Tongue (tissue), 2 donors: Measurements from ENCODE around the gene FOXP4. TPM values are rescaled to one million over a fixed set of nuclear protein-coding genes. Genes with fewer than 3 reads are reported as not detected.
A peak's percentile ranks its signal among the peaks of the same experiment; 100 is the strongest.

Experiments used
- DNase-seq: peaks from one replicate; pipeline ENCODE4 v3.0.0-alpha.2; 2015
- total RNA-seq: library from RNA; depleted of rRNA; stranded (reverse); fragments of >200 nt; gene quantifications from one replicate; pipeline ENCODE4 v1.2.3, GENCODE V29; 2014

FOXP4 gene
- total RNA-seq, 1 donor from 2014 or later, result 4.1 TPM

- DNase-seq, result no peak
These were observed 83.9 kb downstream of the FOXP4 start for GRCh38 chr6:41630069-41630468.

GRCh38 chr6:41630946-41631345 lies 84.8 kb downstream of the FOXP4 start:
- no peak for DNase-seq

GRCh38 chr6:41633056-41633634 lies 87.0 kb downstream of the FOXP4 start:
- DNase-seq, result no peak

GRCh38 chr6:41634657-41635056 lies 88.5 kb downstream of the FOXP4 start:
- DNase-seq, result peak; percentile 80

GRCh38 chr6:41635365-41635764 lies 89.2 kb downstream of the FOXP4 start:
- no peak for DNase-seq

- no peak for DNase-seq
These were observed 90.6 kb downstream of the FOXP4 start for GRCh38 chr6:41636833-41637193.

- DNase-seq, result no peak
These were observed 91.2 kb downstream of the FOXP4 start for GRCh38 chr6:41637194-41638001.

- DNase-seq, result peak; percentile 89
These were observed 92.1 kb downstream of the FOXP4 start, which contains the start of gene MDFI for GRCh38 chr6:41638002-41638934. MDFI (plus strand) TSS chr6:41638468; CDS start chr6:41638750, 282 bp downstream.

GRCh38 chr6:41638935-41639808 lies 93.0 kb downstream of the FOXP4 start:
- DNase-seq, result peak; percentile 89

- DNase-seq, result peak; percentile 93
These were observed 93.7 kb downstream of the FOXP4 start for GRCh38 chr6:41639809-41640371.

GRCh38 chr6:41640426-41640825 lies 94.2 kb downstream of the FOXP4 start:
- DNase-seq, result peak; percentile 79

GRCh38 chr6:41641352-41641925 lies 95.3 kb downstream of the FOXP4 start:
- DNase-seq, result no peak

- DNase-seq, result no peak
These were observed 96.1 kb downstream of the FOXP4 start for GRCh38 chr6:41642090-41642959.

- no peak for DNase-seq
These were observed 97.0 kb downstream of the FOXP4 start for GRCh38 chr6:41642960-41643898.

- no peak for DNase-seq
These were observed 97.7 kb downstream of the FOXP4 start for GRCh38 chr6:41643899-41644269.

- peak; percentile 24 for DNase-seq
These were observed 98.2 kb downstream of the FOXP4 start for GRCh38 chr6:41644297-41644879.

- no peak for DNase-seq
These were observed 98.9 kb downstream of the FOXP4 start for GRCh38 chr6:41645007-41645618.
